HG03108 (cell line): ENCODE results near the gene LINGO3.
"Not testable (repeated sequence)": the region's sequence is repeated elsewhere in the genome, so short reads cannot be mapped to it uniquely, and the experiment has no call there.

Experiments used
- ATAC-seq: cut with Tn5 transposase; IDR thresholded peaks from one replicate; pipeline ENCODE4 v1.9.1; 2021; ENCODE audit warnings: moderate library complexity; ENCODE audit not compliant: unreplicated experiment

Gene LINGO3, protein sequence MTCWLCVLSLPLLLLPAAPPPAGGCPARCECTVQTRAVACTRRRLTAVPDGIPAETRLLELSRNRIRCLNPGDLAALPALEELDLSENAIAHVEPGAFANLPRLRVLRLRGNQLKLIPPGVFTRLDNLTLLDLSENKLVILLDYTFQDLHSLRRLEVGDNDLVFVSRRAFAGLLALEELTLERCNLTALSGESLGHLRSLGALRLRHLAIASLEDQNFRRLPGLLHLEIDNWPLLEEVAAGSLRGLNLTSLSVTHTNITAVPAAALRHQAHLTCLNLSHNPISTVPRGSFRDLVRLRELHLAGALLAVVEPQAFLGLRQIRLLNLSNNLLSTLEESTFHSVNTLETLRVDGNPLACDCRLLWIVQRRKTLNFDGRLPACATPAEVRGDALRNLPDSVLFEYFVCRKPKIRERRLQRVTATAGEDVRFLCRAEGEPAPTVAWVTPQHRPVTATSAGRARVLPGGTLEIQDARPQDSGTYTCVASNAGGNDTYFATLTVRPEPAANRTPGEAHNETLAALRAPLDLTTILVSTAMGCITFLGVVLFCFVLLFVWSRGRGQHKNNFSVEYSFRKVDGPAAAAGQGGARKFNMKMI

DNA sequence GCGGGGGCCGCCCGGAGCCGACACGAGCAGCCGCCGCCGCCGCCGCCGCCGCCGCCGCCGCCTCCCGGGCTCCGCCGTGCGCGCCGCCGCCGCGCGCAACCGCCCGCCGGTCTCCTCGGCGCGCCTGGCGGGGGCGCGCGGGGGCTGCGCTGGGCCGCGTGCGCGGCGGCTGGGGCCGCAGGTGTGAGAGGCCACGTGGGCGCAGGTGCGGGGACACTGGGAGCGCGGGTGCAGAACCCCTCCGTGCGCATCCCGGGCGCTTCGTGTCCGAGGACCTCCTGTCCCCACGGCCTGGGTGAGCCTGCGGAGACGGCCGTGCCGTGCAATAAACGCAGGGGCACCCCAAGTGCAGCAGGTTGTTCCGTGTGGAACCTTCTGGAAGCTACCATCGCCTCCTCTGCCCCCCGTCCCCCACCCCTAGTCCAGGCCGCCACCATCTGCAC, at the start of gene LINGO3:
Gene LINGO3 (minus strand): TSS at position 41 of the 443 bp plus-strand sequence. CDS start 16,378 bp downstream, outside the sequence.
- ATAC-seq = no peak

DNA sequence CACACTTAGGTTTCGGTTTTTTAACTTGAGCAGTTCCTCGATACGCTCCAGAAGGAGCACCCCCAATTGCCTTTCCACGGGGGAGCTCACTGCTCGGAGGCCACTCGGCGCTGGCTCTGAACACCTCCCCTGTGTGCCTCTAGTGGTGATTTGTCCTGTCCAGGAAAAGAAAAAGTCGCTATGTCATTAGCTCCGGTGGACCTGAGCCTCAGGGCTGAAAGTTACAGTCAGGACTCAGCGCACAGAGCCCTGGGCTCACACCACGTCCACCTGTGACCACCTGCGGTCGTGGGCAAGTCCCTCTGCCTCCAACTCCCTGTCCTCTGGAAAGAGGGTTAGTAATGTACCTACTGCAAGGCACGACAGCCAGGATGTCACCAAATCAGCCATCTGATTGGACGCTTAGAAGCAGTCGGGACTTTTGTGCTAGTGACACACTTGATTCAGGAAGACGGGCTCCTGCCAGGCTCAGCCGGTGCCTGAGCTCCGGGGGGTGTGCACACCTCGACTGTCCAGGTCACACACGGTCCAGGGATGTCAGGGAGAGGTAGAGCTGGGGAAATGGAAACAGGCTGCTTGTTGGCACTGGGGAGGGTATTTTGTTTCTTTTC, 48.2 kb upstream of the LINGO3 start:
- ATAC-seq = no peak

DNA sequence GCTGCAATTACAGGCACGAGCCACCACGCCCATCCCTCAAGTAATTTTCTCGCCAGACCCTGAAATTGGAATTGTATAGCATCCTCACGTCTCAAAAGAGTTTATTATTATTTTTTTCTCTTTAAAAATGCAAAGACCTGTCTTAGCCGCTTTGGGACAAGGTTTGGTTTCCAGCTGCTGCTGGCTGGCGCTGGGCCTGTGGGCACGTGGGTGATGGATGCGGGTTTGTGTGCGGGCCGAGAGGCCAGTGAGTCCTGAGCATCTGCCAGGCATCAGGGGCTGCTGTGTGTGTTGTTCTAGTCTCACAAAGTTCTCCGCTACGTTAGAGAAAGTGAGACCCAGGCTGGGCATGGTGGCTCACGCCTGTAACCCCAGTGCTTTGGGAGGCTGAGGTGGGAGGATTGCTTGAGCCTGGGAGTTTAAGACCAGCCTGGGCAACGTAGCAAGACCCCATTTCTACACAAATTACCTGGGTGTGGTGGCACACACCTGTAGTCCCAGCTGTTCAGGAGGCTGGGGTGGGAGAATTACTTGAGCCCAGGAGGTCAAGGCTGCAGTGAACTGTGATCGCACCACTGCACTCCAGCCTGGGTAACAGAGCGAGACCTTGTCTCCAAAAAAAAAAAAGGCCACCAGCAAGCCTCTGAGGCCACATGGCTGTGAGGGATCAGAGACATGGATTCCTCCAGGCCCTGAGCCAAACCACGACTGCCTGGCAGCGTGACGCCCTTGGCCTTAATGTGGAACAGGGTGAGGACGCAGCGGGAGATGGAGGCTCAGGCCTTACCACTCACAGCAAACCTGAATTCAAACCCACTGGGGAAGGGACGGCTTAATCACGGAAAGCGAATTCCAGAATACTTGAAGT, 47.4 kb upstream of the LINGO3 start:
- no peak for ATAC-seq

DNA sequence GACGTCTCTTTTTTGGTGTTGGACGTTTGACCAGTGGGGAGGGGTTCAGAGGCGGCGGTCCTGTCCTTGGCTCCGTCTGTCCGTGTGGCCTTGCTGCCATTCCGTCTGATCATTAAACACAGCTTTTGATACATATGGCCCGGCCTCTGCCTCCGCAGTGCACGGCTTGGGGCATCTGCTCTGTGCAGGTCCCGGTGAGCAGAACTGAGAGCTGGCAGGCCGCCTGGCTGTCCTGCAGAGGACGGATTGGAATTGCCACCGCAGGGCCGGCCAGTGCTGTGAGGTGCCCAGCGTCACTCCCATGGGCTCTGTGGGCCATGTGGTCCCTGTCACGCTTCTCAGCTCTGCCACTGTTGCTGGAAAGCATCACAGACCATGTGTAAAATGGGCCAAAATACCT, 46.7 kb upstream of the LINGO3 start:
- ATAC-seq = no peak

DNA sequence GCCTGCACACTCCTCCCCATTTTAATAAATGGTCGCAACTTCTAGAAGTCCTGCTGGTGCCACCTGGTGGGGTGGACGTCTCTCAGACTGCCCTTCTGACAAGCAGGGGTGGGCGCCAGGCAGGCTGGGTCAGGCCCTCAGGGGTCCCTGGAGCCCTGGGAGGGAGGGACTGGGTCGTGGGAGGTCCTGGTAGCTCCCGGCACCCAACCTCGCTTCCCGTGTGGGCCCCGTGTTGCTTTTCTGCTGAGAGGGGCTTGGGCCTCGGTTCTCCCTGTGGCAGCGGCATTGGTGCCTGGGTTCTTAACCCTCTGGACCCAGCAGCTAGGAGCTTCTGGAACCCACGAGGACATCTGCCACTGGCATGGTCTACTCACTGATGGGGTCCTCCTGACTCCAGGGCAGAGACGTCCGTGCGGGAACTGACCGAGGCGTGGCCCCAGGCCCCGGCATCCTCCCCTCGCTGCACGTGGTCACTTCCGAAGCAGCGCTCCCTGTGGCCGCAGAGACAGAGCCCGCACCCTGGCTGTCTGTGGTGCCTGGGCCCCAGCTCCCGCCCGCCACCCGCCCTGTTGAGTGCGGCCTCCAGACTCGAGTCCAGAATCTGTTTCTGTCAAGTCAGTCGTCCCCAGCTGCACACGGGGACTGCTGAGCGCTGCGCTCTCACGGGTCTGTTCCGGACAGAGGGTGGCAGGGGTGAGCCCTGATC, 46.1 kb upstream of the LINGO3 start:
- ATAC-seq = no peak

DNA sequence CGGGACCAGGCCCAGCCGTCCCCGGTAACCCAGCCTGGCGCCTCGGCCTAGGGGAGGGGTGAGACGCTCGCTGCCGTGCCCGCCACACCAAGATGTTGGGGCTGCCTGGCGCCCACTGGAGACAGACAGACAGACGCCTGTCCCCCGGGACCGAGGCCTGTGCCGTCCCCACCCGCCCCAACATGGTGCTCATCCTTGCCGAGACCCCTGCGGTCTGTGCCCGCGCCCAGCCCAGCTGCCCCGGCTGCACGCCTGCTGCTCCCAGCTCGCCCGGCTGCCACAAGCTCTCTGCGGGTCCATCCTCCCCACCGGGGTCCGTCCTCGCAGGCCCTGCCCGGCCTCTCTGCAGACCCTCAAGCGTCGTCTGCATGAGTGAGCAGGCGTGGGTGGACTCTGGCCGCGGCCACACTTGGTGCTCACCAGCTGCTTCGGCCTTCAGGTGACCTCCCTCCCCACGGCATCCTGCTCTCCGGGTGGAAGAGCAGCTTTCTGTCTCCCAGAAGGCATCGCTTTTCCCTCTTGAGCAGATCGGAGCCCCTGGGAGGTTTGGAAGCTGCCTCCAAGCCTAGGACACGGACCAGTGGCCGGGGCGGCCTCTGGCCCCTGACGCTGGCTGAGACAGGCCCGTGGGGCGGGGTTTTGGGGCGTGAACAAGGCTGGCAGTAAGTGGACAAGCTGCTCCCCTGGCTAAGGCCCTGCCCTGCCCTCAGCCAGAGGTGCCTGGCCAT, 45.4 kb upstream of the LINGO3 start:
- ATAC-seq = no peak

DNA sequence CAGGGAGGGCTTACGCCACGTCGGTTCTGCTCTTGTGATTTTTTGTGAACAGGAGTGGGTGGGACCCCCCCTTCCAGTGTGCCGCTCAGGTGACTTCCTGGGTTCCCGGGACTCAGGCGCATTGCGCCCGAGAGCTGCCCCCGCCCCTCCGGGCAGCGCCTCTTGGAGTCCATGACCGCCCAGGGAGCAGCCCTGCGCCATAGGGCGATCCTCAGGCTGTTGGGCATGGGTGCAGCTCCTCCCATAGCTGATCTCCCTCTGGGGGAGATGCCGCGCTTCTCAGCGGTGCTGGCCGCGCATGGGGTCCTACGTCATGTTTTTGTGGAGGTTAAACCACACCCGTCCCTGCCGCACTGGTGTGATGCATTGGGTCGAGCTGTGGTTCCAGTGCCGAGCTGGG, 44.2 kb upstream of the LINGO3 start:
- no peak for ATAC-seq

DNA sequence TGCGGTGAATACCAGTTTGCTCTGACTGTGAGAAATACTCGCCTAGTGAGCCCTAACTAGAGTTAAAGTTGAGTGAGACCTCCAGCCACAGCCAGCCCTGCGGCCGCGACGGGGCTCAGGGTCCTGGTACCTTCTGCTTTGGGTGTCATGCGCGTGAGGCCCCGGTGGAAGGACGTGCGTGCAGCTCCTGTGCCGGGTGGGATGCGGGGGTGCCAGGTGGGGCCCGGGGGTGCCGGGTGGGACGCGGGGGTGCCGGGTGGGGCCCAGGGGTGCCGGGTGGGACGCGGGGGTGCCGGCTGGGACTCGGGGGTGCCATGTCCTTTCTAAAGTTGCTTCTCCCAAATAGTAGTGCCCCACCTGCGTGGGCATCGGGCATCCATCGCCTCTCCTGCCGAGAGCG, 43.6 kb upstream of the LINGO3 start:
- no peak for ATAC-seq

DNA sequence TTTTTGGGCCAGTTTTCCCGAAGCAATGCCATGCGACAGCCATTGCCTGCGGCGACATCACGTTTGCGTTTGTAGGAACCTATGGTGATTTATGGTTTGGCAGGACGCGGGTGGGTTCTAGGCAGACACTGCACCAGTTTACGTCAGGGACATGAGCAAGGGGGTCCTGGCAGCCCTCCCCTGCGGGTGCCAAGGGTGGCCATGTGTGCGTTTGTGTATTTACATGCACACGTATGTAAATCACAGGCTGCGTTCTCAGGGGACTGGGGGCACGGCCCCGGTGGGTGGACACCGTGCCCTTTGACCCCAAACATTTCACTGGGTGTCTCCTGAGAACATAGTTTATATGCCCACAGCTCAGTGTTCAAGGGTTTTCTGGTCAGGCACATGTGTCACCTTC, 42.7 kb upstream of the LINGO3 start:
- ATAC-seq = no peak

DNA sequence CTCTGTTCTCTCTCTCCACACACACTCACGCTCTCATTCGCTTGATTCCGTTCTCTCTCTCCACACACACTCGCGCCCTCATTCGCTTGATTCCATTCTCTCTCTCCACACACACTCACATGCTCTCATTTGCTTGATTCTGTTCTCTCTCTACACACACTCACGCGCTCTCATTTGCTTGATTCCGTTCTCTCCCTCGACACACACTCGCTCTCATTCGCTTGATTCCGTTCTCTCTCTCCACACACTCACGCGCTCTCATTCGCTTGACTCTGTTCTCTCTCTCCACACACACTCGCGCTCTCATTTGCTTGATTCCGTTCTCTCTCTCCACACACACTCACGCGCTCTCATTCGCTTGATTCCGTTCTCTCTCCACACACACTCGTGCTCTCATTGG, 41.9 kb upstream of the LINGO3 start:
- not testable (repeated sequence) for ATAC-seq

DNA sequence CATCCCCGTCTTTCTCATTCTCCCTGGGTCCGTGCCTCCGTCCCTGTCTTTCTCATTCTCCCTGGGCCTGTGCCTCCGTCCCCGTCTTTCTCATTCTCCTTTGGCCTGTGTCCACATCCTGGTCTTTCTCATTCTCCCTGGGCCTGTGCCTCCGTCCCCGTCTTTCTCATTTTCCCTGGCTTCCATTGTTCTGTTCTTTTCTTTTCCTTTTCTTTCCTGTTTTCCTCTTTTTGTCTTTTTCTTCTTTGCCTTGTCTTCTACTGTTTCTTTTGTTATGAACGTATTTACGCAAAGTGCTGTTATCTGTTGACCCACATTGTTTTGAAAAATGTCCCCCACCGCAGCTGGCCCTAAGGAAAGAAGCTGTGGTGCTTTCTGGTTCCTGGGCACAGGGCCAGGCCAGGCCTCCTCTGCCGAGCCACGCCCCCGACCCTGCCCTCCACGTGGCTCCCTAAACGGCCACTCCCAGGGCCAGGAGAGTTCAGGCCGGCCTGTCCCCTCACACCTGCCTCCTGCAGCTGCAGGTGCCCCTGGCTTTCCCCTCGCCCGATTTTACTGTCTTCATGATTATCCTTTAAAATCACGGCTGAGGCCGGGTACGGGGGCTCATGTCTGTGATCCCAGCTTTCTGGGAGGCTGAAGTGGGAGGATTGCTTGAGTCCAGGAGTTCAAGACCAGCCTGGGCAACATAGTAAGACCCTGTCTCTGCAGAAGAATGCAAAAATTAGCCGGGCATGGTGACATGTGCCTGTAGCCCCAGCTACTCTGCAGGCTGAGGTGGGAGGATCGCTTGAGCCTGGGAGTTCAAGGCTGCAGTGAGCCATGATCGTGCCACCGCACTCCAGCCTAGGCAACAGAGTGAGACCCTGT, 38.1 kb upstream of the LINGO3 start:
- ATAC-seq = no peak

DNA sequence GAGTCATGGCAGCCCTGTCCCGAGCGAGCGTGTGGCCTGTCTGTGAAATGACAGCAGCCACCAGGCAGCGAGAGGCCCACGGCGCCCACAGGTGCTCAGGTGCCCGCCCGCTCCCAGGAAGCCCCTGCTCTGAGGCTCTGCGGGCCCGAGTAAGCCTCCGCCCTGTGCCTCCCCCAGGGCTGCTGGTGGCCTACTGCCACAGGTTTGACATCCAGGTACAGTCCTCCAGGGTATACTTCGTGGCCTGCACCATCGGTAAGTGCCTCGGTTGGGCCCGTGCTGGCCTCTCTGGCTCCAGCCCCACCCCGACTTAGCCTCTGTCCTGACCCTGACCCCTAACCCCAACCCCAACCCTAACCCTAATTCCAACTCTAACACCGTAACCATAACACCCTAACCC, 37.1 kb upstream of the LINGO3 start:
- ATAC-seq = no peak

DNA sequence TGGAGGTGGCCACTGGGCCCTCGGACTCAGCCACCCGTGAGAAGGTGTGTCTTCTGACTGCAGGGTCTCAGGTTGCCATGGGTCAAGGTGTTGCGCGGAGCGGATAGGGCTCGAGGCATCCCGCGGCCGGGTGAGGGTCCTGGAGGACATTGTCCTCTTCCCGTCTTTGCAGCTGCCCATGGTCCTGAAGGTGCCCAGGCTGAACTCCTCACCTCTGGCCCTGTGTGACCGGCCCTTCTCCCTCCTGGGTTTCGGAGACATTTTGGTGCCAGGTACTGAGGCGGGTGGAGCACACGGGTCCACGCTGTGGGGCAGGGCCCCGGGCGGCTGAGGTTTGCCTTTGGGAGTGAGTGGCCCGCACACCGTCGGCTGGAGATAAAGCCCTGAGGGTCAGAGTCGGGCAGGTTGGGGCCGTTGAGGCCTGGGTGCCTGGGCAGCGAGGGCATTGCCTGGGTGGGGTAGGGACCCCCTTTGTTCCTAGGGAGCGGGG, 36.5 kb upstream of the LINGO3 start:
- ATAC-seq = no peak

DNA sequence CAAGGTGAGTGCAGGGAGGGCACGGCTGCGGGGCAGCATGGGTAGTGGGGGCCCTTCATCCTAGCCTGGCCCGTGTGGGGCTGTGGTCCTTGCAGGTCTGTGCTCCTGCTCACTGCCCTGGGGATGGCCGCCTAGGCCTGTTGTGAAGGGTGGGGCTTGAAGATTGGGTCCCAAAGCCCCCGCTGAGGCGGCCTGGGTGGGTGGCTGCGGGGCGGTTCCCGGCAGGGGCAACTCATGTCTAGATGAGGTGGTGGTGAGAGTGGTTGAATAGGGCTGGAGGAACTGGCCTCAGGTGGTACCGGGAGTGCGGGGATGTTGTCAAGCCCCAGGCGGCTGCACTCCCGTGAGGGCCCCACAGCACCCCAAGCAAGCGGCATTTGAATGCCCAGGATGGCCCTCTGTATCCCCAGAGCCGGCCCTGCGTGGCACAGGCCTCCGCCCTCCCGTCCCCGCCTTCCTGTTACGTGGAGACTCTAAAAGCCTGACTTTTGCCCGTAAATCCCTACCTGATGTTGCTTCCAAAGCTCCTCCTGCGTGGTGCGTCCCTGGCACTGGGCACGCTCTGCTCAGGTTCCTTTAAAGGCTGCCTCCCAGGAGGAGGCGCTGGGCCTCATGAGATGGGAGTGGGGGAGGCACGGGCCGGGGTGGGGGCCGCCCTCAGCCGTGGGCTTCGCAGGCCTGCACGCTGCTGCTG, 35.5 kb upstream of the LINGO3 start:
- no peak for ATAC-seq

DNA sequence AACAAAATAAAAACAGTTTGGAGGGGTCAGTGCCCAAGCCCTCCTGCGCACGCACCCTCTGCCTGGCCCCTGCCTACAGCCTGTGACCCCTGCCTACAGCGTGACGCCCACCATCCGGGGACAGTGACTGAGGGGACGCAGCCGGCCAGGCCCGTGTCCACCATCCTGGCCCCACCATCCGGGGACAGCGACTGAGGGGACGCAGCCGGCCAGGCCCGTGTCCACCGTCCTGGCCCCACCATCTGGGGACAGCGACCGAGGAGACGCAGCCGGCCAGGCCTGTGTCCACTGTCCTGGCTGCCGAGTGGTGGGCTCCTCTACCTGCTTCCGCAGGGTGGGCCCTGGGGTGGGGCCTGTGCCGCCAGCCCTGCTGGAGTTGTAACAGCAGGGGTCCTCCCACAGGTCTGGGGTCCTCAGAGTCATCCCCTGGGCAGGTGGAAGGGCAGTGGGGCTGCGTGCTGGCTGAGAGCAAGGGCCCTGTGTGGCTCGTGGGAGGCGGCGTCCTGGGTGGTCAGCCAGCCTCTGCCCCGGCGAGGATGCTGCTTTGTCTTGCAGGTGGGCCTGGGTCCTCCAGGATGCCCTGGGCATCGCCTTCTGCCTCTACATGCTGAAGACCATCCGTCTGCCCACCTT, 34.8 kb upstream of the LINGO3 start:
- ATAC-seq = no peak

DNA sequence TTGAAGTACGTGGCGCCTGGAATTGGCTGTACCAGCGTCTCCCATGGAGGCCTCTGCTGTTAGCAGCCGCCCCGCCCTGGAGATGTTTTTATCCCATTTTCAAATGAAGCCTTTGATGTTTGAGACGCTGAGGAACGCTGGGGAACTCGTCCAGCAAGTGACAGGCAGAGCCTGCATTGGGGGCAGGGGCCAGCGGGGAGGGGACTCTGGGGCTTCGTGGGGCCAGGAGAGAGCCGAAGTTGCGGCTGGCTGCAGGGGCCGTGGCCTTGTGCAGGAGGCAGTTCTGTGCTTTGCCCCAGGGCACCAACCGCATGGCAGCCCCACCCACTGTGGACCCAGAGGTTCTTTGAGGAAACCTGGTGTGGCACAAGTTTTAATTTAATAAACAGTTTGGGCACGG, 34.0 kb upstream of the LINGO3 start:
- ATAC-seq = no peak

DNA sequence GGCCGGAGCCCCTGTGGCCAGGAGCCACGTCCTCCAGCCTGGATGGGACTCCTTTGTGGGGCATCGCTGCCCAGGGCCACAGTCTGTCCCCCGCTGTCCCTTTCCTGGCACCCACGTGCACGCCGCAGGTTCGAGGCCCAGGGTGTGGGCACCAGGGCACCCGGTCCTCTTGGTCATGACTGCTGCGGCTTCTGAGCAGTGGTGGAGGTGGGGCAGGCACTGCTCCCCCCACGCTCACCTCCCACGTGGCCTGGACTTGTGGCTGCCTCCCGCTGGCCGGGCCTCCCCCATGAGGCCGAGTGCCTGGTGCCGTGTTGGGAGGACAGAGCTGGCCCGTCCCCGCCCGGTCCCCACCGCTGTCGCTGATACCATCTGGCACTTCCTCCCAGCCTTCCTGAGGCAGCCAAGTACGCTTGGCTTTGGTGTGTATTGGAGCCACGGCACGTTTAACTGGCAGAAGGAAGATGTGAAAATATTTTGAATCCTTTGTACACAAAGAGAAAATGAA, 33.3 kb upstream of the LINGO3 start:
- ATAC-seq = no peak
